IgD-negative memory B cell (primary cell): ENCODE data around the gene PDK3. TPM values are rescaled to one million over a fixed set of nuclear protein-coding genes. Genes with fewer than 3 reads are reported as not detected.

Experiments
- H3K27ac Mint-ChIP-seq, 3 donors: one replicate each; pipeline ENCODE4 v1.8.0; 2020 to 2022; ENCODE audit warnings: mild to moderate bottlenecking in 3 of 3, mixed read lengths in 3 of 3, moderate library complexity in 1 of 3
- H3K27me3 Mint-ChIP-seq: one replicate; pipeline ENCODE4 v1.8.0; 2021; ENCODE audit warnings: mixed read lengths
- H3K36me3 Mint-ChIP-seq: one replicate; pipeline ENCODE4 v1.8.0; 2020; ENCODE audit warnings: mild to moderate bottlenecking, mixed read lengths
- H3K4me1 Mint-ChIP-seq, 3 donors: one replicate each; pipeline ENCODE4 v1.8.0; 2020 to 2022; ENCODE audit warnings: mixed read lengths in 3 of 3, mild to moderate bottlenecking in 1 of 3
- H3K4me3 Mint-ChIP-seq, 4 donors: one replicate each; pipeline ENCODE4 v1.8.0; 2020 to 2022; ENCODE audit warnings: mild to moderate bottlenecking in 4 of 4, mixed read lengths in 4 of 4, moderate library complexity in 3 of 4
- H3K9me3 Mint-ChIP-seq, 3 donors: one replicate each; pipeline ENCODE4 v1.8.0; 2020 to 2021; ENCODE audit warnings: mixed read lengths in 3 of 3, mild to moderate bottlenecking in 1 of 3
- polyA plus RNA-seq: library from polyadenylated mRNA; unstranded; fragments of 300-500 nt; fragmentation: Illumina TruSeq; gene quantifications from one replicate; pipeline ENCODE4 v1.2.3, GENCODE V29; 2021

Gene PDK3
- polyA plus RNA-seq, 1 donor from 2014 or later, result 29.3 TPM

DNA sequence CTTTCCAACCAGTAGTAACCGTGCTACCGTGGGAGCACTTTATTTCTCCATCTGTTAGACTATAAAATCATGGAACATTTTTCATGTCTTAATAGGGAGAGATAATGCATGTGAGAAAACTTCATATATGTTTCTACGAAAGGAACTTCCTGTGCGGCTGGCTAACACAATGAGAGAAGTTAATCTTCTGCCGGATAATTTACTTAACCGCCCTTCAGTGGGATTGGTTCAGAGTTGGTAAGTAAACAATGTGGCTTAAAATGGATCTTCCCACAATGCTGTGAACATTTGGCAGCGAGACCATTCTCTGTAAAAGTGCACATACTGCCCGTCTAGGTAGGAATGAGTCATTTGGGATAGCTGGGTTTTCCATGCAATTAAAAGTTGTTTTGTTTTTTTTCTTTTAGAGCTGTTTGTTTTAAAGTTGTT, 29.6 kb downstream of the PDK3 start:
- H3K27ac Mint-ChIP-seq, result peak overlapping the region in 2 of 3 donors; percentile 23 to 47
- no peaks in the 10 kb centered on the region for H3K9me3 Mint-ChIP-seq
- H3K4me1 Mint-ChIP-seq, result peaks cover 7 to 27% (median 17%) of the 10 kb centered on the region in 3 donors
- H3K27me3 Mint-ChIP-seq, result no peaks in the 10 kb centered on the region
- H3K36me3 Mint-ChIP-seq, result peaks cover 3% of the 10 kb centered on the region
- H3K4me3 Mint-ChIP-seq, result no peak overlapping the region

DNA sequence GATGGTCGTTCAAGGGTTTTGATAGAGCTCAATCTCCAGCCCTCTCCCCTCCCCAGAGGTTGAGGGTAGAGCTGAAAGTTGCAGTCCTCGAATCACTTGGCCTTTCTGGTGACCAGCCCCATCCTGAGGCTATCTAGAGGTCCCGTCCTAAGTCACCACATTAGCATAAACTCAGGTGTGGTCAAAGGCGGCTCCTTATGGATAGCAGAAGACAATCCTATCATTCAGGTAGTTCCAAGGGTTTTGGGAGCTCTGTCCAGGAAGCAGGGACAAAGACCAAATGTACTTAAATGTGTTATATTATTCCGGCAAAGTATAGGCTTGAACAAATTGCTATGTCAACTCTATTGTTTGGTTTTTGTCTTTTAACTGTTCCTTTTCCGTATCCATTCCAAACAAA, 30.6 kb downstream of the PDK3 start:
- no peaks in the 10 kb centered on the region for H3K9me3 Mint-ChIP-seq
- H3K27ac Mint-ChIP-seq, result no peak overlapping the region
- H3K4me3 Mint-ChIP-seq, result no peak overlapping the region
- peaks cover 3% of the 10 kb centered on the region for H3K36me3 Mint-ChIP-seq
- H3K4me1 Mint-ChIP-seq, result peaks cover 7 to 27% (median 17%) of the 10 kb centered on the region in 3 donors
- no peaks in the 10 kb centered on the region for H3K27me3 Mint-ChIP-seq

DNA sequence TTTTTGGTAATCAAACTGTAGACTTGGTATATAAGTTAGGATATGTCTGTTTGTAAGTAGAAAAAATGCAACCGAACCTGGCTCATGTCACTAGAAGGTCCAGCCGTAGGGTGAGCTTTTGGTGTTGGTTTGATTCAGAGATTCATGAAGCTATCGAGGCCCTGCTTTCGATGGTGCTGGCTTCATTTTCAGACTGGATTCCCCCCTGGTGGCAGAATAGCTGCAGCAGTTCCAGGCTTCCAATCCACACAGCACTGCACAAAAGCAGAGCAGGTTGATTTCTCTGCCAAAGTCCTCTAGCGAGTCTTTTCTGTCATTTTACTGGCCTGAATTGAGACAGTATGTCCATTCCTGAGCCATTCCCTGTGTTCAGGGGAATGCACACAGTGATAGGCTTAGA, 33.1 kb downstream of the PDK3 start:
- Mint-ChIP-seq H3K36me3 (no peaks in the 10 kb centered on the region), H3K9me3 (no peaks in the 10 kb centered on the region), H3K27me3 (no peaks in the 10 kb centered on the region), H3K4me1 (peaks cover 7 to 24% (median 15%) of the 10 kb centered on the region in 3 donors), H3K4me3 (no peak overlapping the region), H3K27ac (no peak overlapping the region)

DNA sequence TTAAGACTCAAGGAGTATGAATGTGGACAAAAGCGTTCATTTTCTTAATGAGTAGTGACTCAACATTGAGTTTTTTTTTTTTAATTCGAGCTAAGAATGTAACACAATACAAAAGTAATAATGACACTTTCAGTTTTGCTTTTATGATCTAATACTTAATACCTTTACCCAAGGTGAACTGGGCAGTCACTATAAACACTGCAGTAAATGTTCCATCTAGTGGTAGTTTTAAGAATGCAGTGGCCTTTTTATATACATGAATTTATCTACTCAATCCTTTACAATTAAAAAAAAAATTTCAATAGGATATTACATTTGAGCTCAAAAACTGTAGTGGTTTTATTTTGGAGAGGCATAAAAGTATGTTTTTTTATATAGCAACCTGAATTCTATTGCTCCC, 33.9 kb downstream of the PDK3 start:
- Mint-ChIP-seq H3K27me3 (no peaks in the 10 kb centered on the region), H3K4me1 (peaks cover 5 to 17% (median 7%) of the 10 kb centered on the region in 3 donors), H3K9me3 (no peaks in the 10 kb centered on the region), H3K27ac (no peak overlapping the region), H3K4me3 (peak overlapping the region in 1 of 4 donors; percentile 49), H3K36me3 (no peaks in the 10 kb centered on the region)

DNA sequence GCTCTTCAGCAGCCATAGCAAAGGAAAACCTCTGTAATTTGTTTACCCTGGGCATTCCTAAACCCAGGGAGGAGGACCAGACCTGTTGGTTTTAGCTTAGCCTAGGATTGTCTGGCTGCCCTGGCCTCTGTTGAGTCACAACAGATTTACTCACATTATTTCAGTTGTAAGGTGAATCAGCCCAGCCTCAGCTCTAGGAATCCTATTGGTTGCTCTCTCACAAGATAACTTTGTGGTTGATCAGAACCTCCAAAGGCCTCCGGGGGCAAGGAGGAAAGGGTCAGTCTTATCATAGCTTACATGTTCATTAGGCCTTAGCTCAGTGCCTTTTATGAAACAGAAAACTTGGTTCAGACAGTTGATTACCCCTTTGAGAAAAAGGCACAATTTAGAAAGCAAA, 41.0 kb downstream of the PDK3 start:
- no peaks in the 10 kb centered on the region for H3K9me3 Mint-ChIP-seq
- no peak overlapping the region for H3K4me3 Mint-ChIP-seq
- no peaks in the 10 kb centered on the region for H3K27me3 Mint-ChIP-seq
- H3K36me3 Mint-ChIP-seq, result peaks cover 3% of the 10 kb centered on the region
- no peaks in the 10 kb centered on the region for H3K4me1 Mint-ChIP-seq
- H3K27ac Mint-ChIP-seq, result no peak overlapping the region

DNA sequence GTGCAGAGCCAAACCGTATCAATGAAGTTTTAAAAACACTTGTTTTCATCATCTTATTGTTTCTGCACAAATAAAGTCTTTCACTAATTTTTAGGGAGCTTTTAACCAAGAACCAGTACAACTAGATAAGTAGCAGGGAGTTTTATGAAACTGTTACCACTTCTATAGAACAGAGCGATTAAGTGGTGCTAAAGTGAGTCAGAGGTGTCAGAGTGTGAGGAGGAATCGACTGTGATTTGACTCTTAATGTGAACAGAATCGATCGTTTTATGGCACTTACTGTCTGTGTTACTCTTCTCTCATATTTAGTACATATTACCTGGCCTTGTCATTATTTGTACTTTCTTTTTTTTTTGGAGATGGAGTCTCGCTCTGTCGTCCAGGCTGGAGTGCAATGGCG, 43.3 kb downstream of the PDK3 start:
- H3K9me3 Mint-ChIP-seq, result no peaks in the 10 kb centered on the region
- H3K27me3 Mint-ChIP-seq, result no peaks in the 10 kb centered on the region
- no peaks in the 10 kb centered on the region for H3K4me1 Mint-ChIP-seq
- H3K27ac Mint-ChIP-seq, result no peak overlapping the region
- peaks cover 3% of the 10 kb centered on the region for H3K36me3 Mint-ChIP-seq
- no peak overlapping the region for H3K4me3 Mint-ChIP-seq

DNA sequence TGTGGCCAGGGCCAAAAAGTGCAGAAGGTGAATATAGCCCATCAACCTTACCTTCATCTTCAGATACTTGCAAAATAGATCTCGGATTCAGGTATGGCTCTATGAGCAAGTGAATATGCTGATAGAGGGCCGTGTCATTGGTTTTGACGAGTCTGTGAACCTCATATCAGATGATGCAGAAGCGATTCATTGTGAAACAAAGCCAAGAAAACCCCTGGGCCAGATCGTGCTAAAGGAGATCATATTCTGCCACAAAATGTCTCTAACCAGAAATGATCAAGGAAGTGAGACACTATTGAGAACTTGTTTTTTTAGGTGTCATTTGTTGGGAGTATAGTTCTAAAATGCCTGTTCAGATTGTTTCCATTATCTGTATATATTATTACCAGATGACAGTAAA, 48.3 kb downstream of the PDK3 start:
- Mint-ChIP-seq H3K4me3 (no peak overlapping the region), H3K4me1 (no peaks in the 10 kb centered on the region), H3K9me3 (no peaks in the 10 kb centered on the region), H3K27me3 (no peaks in the 10 kb centered on the region), H3K36me3 (peaks cover 2% of the 10 kb centered on the region), H3K27ac (no peak overlapping the region)

DNA sequence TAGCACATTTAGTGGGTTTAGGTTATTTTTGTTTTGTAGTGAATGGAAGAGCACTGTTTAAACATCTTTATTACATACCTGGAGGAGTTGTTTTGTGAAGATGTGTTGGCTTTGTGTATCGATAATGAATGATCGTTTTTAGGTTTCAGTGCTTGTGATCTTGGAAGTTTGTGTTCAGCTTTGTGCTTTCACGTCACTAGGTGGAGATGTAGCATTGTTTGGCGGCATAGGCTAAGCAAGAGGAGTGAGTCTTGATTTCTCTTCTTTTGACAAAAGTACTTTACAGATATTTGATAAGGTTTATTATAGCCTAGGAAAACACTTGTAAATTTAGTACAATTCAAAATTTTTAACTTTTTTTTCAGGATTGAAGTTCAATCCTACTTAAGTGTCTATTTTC, 50.4 kb downstream of the PDK3 start:
- no peaks in the 10 kb centered on the region for H3K9me3 Mint-ChIP-seq
- H3K4me1 Mint-ChIP-seq, result no peaks in the 10 kb centered on the region
- no peaks in the 10 kb centered on the region for H3K27me3 Mint-ChIP-seq
- H3K4me3 Mint-ChIP-seq, result no peak overlapping the region
- peaks cover 1% of the 10 kb centered on the region for H3K36me3 Mint-ChIP-seq
- H3K27ac Mint-ChIP-seq, result no peak overlapping the region

DNA sequence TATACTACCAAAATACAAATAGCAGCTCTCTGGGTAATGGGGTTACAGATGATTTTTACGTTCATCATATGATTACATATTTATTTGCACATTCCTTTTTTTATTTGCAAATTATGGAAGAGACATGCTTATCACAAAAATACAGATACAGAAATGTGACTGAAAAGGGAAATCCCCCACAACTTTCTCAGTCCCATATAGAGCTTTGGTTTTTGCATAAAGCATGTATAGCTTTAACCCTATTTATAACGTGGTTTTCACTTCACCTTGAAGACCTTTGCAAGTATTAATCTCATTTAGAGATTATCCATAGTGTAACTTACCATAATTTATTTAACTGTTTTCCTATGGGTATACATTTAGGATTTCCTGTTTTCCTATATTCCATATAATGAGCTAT, 55.4 kb downstream of the PDK3 start:
- Mint-ChIP-seq H3K27me3 (no peaks in the 10 kb centered on the region), H3K9me3 (no peaks in the 10 kb centered on the region), H3K4me3 (no peak overlapping the region), H3K4me1 (no peaks in the 10 kb centered on the region), H3K27ac (no peak overlapping the region), H3K36me3 (no peaks in the 10 kb centered on the region)

DNA sequence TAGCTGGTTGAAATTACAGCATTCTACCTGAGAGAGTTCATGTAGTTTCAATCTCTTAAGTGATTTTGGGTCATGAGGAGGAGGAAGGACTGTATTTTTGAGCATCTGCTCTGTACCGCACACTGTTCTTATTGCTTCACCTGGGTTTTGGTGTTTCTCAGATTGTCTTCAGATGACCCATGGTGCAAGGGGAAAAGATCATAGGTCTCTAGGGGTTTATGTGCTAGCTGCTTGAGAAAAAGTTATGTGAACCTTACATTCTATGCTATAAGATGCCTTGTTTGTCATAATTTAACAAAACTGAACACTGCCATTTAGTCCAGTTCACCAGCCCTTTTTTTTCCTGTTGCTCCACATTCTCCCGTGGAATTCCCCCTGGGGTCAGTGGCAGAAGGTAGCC, 60.4 kb downstream of the PDK3 start:
- no peak overlapping the region for H3K27ac Mint-ChIP-seq
- H3K4me3 Mint-ChIP-seq, result no peak overlapping the region
- peaks cover 1% of the 10 kb centered on the region for H3K36me3 Mint-ChIP-seq
- no peaks in the 10 kb centered on the region for H3K9me3 Mint-ChIP-seq
- no peaks in the 10 kb centered on the region for H3K27me3 Mint-ChIP-seq
- H3K4me1 Mint-ChIP-seq, result no peaks in the 10 kb centered on the region

DNA sequence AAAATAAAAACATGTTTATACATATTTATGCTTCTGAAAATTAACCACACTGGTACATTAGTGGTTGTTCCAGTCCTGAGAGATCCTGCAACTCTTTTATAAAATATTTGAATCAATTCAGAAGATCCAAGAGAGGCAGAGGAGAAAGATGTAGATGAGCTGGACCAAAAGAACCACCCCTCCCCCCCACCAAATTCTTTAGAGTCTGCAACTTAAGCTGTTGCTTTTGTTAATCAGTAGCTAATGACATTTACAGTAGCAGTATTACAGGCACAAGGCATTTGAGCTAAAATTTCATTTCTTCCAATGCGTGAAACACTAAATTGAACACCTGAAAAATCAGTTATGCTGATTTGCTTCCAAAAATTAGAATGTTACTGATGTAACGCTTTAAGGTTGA, 61.5 kb downstream of the PDK3 start:
- no peaks in the 10 kb centered on the region for H3K9me3 Mint-ChIP-seq
- H3K36me3 Mint-ChIP-seq, result peaks cover 2% of the 10 kb centered on the region
- no peak overlapping the region for H3K27ac Mint-ChIP-seq
- H3K4me1 Mint-ChIP-seq, result no peaks in the 10 kb centered on the region
- H3K27me3 Mint-ChIP-seq, result no peaks in the 10 kb centered on the region
- no peak overlapping the region for H3K4me3 Mint-ChIP-seq

DNA sequence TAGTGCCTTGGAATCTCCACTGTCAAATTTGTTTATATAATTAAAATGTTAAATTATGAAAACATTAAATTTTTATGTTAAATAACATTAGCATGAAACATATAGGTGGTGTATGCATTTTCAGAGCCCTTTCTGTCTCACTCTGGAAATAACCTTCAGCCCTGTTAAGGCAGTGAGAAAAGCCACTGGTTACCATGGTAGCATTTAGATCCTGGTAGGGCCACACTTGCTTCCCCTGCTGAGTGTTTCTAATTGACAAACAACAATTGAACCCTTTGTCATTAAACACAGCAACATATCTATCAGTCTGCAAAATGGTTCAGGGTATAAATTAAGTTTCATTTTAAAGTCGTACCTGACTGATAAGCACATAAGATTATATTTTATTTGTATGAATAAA, 63.5 kb downstream of the PDK3 start:
- no peak overlapping the region for H3K27ac Mint-ChIP-seq
- H3K27me3 Mint-ChIP-seq, result no peaks in the 10 kb centered on the region
- H3K9me3 Mint-ChIP-seq, result no peaks in the 10 kb centered on the region
- H3K4me1 Mint-ChIP-seq, result no peaks in the 10 kb centered on the region
- H3K36me3 Mint-ChIP-seq, result peaks cover 2% of the 10 kb centered on the region
- H3K4me3 Mint-ChIP-seq, result no peak overlapping the region

DNA sequence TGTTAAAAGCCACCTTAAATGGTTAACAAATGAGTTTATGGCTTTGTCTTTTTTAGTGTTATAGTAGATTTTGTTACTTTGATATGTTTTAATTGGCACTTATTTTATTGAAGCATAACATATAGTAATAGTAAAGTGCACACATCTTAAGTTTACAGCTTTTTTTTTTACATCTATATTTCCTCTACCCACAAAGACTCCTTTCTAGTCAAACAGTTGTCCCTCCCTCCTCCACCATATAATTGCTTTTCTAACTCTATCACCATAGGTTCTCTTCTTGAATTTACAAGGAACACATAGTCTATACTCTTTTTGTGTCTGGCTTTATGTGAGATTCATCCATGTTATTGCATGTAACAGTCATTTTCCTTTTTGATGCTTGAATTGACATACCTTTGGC, 71.5 kb downstream of the PDK3 start:
- Mint-ChIP-seq H3K4me1 (no peaks in the 10 kb centered on the region), H3K4me3 (no peak overlapping the region), H3K36me3 (no peaks in the 10 kb centered on the region), H3K27me3 (no peaks in the 10 kb centered on the region), H3K9me3 (no peaks in the 10 kb centered on the region), H3K27ac (no peak overlapping the region)

DNA sequence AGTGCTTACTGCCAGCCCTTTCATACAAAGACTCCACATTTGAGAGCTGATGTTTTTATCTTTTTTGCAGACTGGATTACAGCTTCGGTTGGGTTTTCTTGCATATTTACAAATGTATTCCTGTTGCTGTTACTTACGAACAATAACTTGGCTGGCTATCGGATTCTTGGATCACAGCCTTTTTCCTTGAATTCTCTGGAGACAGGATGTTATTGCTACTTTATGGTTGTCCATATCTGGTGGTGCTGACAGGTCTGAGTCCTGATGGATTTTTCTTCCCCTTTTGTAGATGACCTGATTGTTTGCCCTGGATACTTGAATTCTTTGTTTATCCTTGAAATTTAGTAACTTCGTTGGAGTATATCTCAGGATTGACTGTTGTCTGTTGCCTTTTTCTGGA, 77.7 kb downstream of the PDK3 start:
- H3K4me1 Mint-ChIP-seq, result peaks cover 0 to 2% (median 0%) of the 10 kb centered on the region in 3 donors
- no peak overlapping the region for H3K4me3 Mint-ChIP-seq
- no peaks in the 10 kb centered on the region for H3K27me3 Mint-ChIP-seq
- peaks cover 4% of the 10 kb centered on the region for H3K36me3 Mint-ChIP-seq
- no peak overlapping the region for H3K27ac Mint-ChIP-seq
- H3K9me3 Mint-ChIP-seq, result no peaks in the 10 kb centered on the region

DNA sequence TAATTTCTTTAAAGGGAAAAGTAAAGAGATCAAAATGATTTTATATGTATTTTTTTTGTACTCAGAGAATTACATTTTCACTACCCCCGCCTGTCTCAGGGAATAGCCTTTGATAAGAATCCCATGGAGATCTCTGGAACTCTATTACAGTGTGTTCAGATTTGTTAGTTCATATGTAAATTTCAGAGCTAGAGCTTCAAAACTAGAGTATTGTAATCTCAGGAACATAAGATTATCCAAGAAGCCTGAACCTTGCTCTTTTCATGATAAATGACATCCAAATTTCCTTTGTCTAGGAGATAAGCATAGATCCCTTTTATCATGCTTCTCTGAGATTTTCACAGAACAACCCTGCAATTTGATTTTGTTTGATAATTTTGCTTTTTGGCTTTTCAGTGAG, 82.9 kb downstream of the PDK3 start:
- Mint-ChIP-seq H3K27ac (no peak overlapping the region), H3K4me1 (peaks cover 0 to 2% (median 0%) of the 10 kb centered on the region in 3 donors), H3K4me3 (no peak overlapping the region), H3K27me3 (no peaks in the 10 kb centered on the region), H3K36me3 (peaks cover 4% of the 10 kb centered on the region), H3K9me3 (peaks cover 0 to 2% (median 0%) of the 10 kb centered on the region in 3 donors)

DNA sequence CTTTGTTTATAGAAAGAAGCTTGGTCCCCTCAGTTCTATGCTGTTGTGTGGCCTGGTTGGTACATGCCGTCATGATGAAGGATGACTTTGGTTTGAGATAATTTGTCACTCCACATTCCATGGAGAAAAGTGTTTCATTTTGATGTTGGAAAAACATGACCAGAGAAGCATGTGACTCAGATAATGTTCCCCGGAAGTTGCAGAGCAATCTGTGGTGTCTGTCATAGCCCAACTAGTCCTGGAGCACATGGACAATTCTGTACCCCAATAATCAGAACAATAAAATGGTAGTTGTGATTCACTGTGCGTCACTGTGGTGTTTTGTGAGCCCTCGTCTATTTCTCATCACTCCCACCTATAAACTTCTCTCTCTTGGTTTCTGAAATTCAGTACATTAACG, 85.1 kb downstream of the PDK3 start:
- Mint-ChIP-seq H3K4me3 (no peak overlapping the region), H3K27ac (no peak overlapping the region), H3K36me3 (no peaks in the 10 kb centered on the region), H3K27me3 (no peaks in the 10 kb centered on the region), H3K9me3 (peaks cover 0 to 2% (median 0%) of the 10 kb centered on the region in 3 donors), H3K4me1 (peaks cover 0 to 2% (median 0%) of the 10 kb centered on the region in 3 donors)

DNA sequence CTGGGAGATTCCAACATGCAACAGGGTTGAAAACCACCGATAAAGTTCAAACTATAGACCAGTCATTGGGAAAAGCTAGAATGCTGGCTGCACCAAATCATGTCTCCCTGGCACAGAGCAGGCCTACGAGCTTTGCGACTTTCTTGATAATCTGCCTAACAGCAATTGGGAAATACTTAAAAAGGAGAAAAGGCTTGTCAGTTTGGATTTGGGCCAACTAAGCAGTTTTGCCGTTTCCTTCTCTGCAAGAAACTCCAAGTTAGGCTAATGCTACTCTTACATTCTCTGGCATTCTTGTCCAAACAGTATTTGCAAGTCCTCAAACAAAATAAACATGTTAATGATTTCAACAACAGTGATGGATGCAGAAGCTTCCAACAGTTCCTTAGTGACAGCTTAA, 87.9 kb downstream of the PDK3 start:
- Mint-ChIP-seq H3K36me3 (no peaks in the 10 kb centered on the region), H3K27ac (no peak overlapping the region), H3K4me3 (no peak overlapping the region), H3K9me3 (peaks cover 0 to 2% (median 0%) of the 10 kb centered on the region in 3 donors), H3K27me3 (no peaks in the 10 kb centered on the region), H3K4me1 (no peaks in the 10 kb centered on the region)
